HCT116 (cell line): ENCODE results near the gene CHD1. TPM values are rescaled to one million over a fixed set of nuclear protein-coding genes. Genes with fewer than 3 reads are reported as not detected.

Source experiments
- ATAC-seq: fragments of 200-7000 bp; cut with Tn5 transposase; 2 replicates; pipeline ENCODE4 v1.9.1; 2020; ENCODE audit warnings: mild to moderate bottlenecking, moderate library complexity
- BruUV-seq: library from RNA; stranded (reverse); fragments of 400-500 nt; replicated peaks from 2 replicates; lab custom pipeline; 2021; lab: Mats Ljungman, UMichigan
- CTCF ChIA-PET: fragments of 300-600 bp; sonication (Branson Sonifier 250); formaldehyde crosslinking; loops from one replicate; lab custom pipeline; 2021; ENCODE audit warnings: antibody characterized with exemption; lab: Charles Lee
- POLR2A ChIA-PET: fragments of 300-600, 350-600 bp; sonication (Branson Sonifier 250); formaldehyde crosslinking; loops from one replicate; lab custom pipeline; 2021; ENCODE audit warnings: antibody characterized with exemption; lab: Charles Lee
- RAD21 ChIA-PET, 2 experiments: fragments of 300-600 bp; sonication (Branson Sonifier 250); formaldehyde crosslinking; loops; one replicate each; lab custom pipeline; 2023; ENCODE audit warnings: low total read pairs in 2 of 2; ENCODE audit not compliant: uncharacterized antibody in 2 of 2, unreplicated experiment in 2 of 2, low non-redundant PET in 1 of 2; lab: Charles Lee
- DNase-seq: peaks from one replicate; pipeline ENCODE4 v3.0.0-alpha.2; 2010; ENCODE audit warnings: low read depth, low spot score
- H2AFZ ChIP-seq: fragments of 200-600 bp; shearing (Covaris generic), sonication (generic); 2 replicates; pipeline ENCODE4 v1.6.1; 2017; ENCODE audit warnings: low read depth, mixed run types, mixed read lengths, antibody characterized with exemption, low read length; ENCODE audit not compliant: poor library complexity, severe bottlenecking
- H3K27ac ChIP-seq: 2 replicates; pipeline ENCODE4 v1.5.1; 2012; ENCODE audit warnings: low read depth, low read length
- H3K27me3 ChIP-seq: fragments of 200-600 bp; sonication (generic); 2 replicates; pipeline ENCODE4 v1.6.1; 2016; ENCODE audit warnings: mixed run types, low read length, mixed read lengths; ENCODE audit not compliant: insufficient read depth
- H3K36me3 ChIP-seq, 2 experiments: fragments of 200-500 bp in 1 of 2; fragments of 200-600 bp in 1 of 2; sonication (Bioruptor generic) in 1 of 2; sonication (generic) in 1 of 2; 2 replicates each; pipeline versions ENCODE4 v1.5.1 to v1.6.1; 2014 to 2016; ENCODE audit warnings: low read length in 2 of 2, inconsistent platforms in 1 of 2, mixed read lengths in 1 of 2, mixed run types in 1 of 2; ENCODE audit not compliant: insufficient read depth in 2 of 2, control insufficient read depth in 1 of 2
- H3K4me1 ChIP-seq, 2 experiments: fragments of 200-600 bp in 1 of 2; sonication (generic) in 1 of 2; 2 replicates each; pipeline versions ENCODE4 v1.5.1 to v1.6.1; 2012 to 2017; ENCODE audit warnings: low read length in 2 of 2, inconsistent platforms in 1 of 2, mild to moderate bottlenecking in 1 of 2, mixed read lengths in 1 of 2, mixed run types in 1 of 2, moderate library complexity in 1 of 2; ENCODE audit not compliant: insufficient read depth in 2 of 2, control insufficient read depth in 1 of 2
- H3K4me2 ChIP-seq: fragments of 200-600 bp; sonication (generic); 2 replicates; pipeline ENCODE4 v1.6.1; 2017; ENCODE audit warnings: mixed run types, low read length, mixed read lengths
- H3K4me3 ChIP-seq, 2 experiments: fragments of 200-600 bp in 1 of 2; sonication (generic) in 1 of 2; replicated peaks in 1 of 2; 2 replicates each; pipeline ENCODE4 v1.5.1; 2011 to 2016; ENCODE audit warnings: low read length in 2 of 2, control low read depth in 1 of 2, low read depth in 1 of 2, mild to moderate bottlenecking in 1 of 2, mixed read lengths in 1 of 2, mixed run types in 1 of 2
- H3K79me2 ChIP-seq: fragments of 200-600 bp; sonication (generic); 2 replicates; pipeline ENCODE4 v1.6.1; 2017; ENCODE audit warnings: mild to moderate bottlenecking, mixed run types, low read length, moderate library complexity, mixed read lengths; ENCODE audit not compliant: insufficient read depth
- H3K9ac ChIP-seq: fragments of 200-600 bp; sonication (generic); 2 replicates; pipeline ENCODE4 v1.6.1; 2016; ENCODE audit warnings: low read length, mixed read lengths
- H3K9me2 ChIP-seq: fragments of 200-600 bp; sonication (generic), shearing (Covaris generic); 2 replicates; pipeline ENCODE4 v1.6.1; 2017; ENCODE audit warnings: mixed run types, mild to moderate bottlenecking, moderate library complexity; ENCODE audit not compliant: insufficient read depth
- H3K9me3 ChIP-seq, 2 experiments: fragments of 200-500 bp in 1 of 2; fragments of 200-600 bp in 1 of 2; sonication (Bioruptor generic) in 1 of 2; sonication (generic) in 1 of 2; 2 replicates each; pipeline ENCODE4 v1.6.1; 2014 to 2017; ENCODE audit warnings: low read length in 2 of 2, mixed read lengths in 2 of 2, inconsistent platforms in 1 of 2, low read depth in 1 of 2, mild to moderate bottlenecking in 1 of 2, mixed run types in 1 of 2, moderate library complexity in 1 of 2; ENCODE audit not compliant: control insufficient read depth in 1 of 2, insufficient read depth in 1 of 2
- H4K20me1 ChIP-seq: fragments of 200-600 bp; sonication (generic), shearing (Covaris generic); 2 replicates; pipeline ENCODE4 v1.6.1; 2017; ENCODE audit warnings: mixed run types, mild to moderate bottlenecking, moderate library complexity; ENCODE audit not compliant: insufficient read depth
- CBX3 ChIP-seq: IDR thresholded peaks from 2 replicates; pipeline ENCODE4 v1.6.1; 2012; ENCODE audit warnings: low read depth
- CEBPB ChIP-seq: IDR thresholded peaks from 2 replicates; pipeline ENCODE4 v1.6.1; 2012; ENCODE audit warnings: low read depth
- EZH2phosphoT487 ChIP-seq: fragments of 200-600 bp; IDR thresholded peaks from 2 replicates; pipeline ENCODE4 v1.6.1; 2018; ENCODE audit warnings: antibody characterized with exemption, borderline replicate concordance
- JUND ChIP-seq: IDR thresholded peaks from 2 replicates; pipeline ENCODE4 v1.6.1; 2012
- POLR2A ChIP-seq: IDR thresholded peaks from 2 replicates; pipeline ENCODE4 v1.7.0; 2011; ENCODE audit warnings: borderline replicate concordance; ENCODE audit not compliant: insufficient read depth, insufficient read length; ENCODE audit errors: extremely low read depth
- POLR2AphosphoS5 ChIP-seq: IDR thresholded peaks from 2 replicates; pipeline ENCODE4 v1.6.1; 2011; ENCODE audit warnings: mild to moderate bottlenecking, low read depth, low read length, moderate library complexity
- RAD21 ChIP-seq: IDR thresholded peaks from 2 replicates; pipeline ENCODE4 v1.6.1; 2012; ENCODE audit warnings: low read depth, mild to moderate bottlenecking
- SIN3A ChIP-seq: IDR thresholded peaks from 2 replicates; pipeline ENCODE4 v1.6.1; 2012; ENCODE audit warnings: low read depth
- SRF ChIP-seq: IDR thresholded peaks from 2 replicates; pipeline ENCODE4 v1.6.1; 2012; ENCODE audit warnings: low read depth
- TCF7L2 ChIP-seq: IDR thresholded peaks from 2 replicates; pipeline ENCODE4 v1.7.0; 2011; ENCODE audit warnings: borderline replicate concordance, inconsistent platforms; ENCODE audit not compliant: insufficient read depth, insufficient read length; ENCODE audit errors: extremely low read depth
- ZNF274 ChIP-seq: fragments of 200-500 bp; sonication (Bioruptor generic); IDR thresholded peaks from 2 replicates; pipeline ENCODE4 v1.6.1; 2014; ENCODE audit warnings: mild to moderate bottlenecking, low read depth, low read length, inconsistent platforms
- intact Hi-C: fragments of 100-400 bp; cut with micrococcal nuclease; formaldehyde crosslinking; loops from 2 replicates; pipeline ENCODE4 v1.10.0; 2022
- total RNA-seq: library from RNA; stranded (reverse); gene quantifications from one replicate; pipeline ENCODE4 v1.2.1, GENCODE V29; 2021; ENCODE audit not compliant: unreplicated experiment
- TF ChIP-seq, protein P1 (sequence below), 3 experiments: fragments of 200-600 bp in 1 of 3; sonication (generic) in 1 of 3; IDR thresholded peaks in 2 of 3; conservative IDR thresholded peaks in 1 of 3; 2 replicates each; pipeline ENCODE4 v1.5.1; 2012 to 2017; ENCODE audit warnings: low read depth in 2 of 3, low read length in 2 of 3, antibody characterized with exemption in 1 of 3, borderline replicate concordance in 1 of 3, control low read depth in 1 of 3, mild to moderate bottlenecking in 1 of 3, mixed read lengths in 1 of 3, mixed run types in 1 of 3, moderate library complexity in 1 of 3; ENCODE audit not compliant: insufficient read depth in 1 of 3
- TF ChIP-seq, protein P2 (sequence below): IDR thresholded peaks from 2 replicates; pipeline ENCODE4 v1.6.1; 2012; ENCODE audit warnings: low read depth
- TF ChIP-seq, protein P3 (sequence below): IDR thresholded peaks from 2 replicates; pipeline ENCODE4 v1.6.1; 2012
- TF ChIP-seq, protein P4 (sequence below): IDR thresholded peaks from 2 replicates; pipeline ENCODE4 v1.6.1; 2011; ENCODE audit warnings: mild to moderate bottlenecking, low read length, moderate library complexity; ENCODE audit not compliant: insufficient replicate concordance; ENCODE audit errors: extremely low read depth
- TF ChIP-seq, protein P5 (sequence below): IDR thresholded peaks from 2 replicates; pipeline ENCODE4 v1.6.1; 2012

CHD1 gene
- total RNA-seq, 1 experiment from 2014 or later: 43.9 TPM

DNA sequence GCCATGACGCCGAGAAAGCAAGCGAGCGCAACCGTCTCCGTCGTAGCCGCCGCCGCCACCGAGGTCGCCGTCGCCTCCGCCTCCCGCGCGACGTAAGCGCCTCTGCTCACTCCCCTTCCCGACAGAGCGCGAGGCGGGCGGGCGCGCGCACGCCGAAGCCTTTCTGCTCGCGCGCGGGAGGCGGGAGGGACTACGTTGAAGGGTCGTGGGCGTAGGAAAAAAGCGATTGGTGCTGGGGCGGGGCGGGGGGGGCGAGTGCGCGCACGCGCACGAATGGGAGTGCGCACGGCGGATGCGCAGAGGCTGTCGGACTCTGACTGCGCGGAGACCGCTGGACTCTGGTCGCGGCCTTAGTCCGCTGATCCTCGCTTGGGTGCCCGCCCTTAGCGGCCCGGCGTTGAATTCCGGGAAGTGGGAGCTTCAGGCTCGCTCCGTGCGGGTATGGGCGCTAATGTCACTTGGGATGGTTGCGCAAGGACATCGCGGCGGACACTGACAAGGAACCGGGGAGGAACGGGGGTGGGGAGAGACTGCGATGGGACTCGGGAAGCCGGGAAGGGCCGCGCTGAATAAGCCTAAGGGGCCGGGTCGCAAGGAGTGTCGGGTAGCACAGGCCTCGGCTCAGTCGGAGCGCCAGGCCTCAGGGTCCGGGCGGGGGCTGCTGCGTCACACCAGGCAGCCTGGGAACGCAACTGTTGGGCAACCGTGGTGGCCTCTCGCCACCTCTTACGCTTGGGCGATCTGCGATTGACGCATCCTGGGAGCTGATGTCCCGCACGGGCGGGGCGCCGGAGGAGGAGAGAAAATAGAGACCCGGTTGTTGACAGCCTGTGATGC lies at the start of gene CHD1 (continued):
- TF ChIP-seq, protein P1, sequence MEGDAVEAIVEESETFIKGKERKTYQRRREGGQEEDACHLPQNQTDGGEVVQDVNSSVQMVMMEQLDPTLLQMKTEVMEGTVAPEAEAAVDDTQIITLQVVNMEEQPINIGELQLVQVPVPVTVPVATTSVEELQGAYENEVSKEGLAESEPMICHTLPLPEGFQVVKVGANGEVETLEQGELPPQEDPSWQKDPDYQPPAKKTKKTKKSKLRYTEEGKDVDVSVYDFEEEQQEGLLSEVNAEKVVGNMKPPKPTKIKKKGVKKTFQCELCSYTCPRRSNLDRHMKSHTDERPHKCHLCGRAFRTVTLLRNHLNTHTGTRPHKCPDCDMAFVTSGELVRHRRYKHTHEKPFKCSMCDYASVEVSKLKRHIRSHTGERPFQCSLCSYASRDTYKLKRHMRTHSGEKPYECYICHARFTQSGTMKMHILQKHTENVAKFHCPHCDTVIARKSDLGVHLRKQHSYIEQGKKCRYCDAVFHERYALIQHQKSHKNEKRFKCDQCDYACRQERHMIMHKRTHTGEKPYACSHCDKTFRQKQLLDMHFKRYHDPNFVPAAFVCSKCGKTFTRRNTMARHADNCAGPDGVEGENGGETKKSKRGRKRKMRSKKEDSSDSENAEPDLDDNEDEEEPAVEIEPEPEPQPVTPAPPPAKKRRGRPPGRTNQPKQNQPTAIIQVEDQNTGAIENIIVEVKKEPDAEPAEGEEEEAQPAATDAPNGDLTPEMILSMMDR (IDR thresholded peaks at IDR 0.05 in 2 of 3, conservative IDR thresholded peaks at IDR 0.05 in 1 of 3; ENCODE audit: borderline replicate concordance in 1 of 3, insufficient read depth in 1 of 3, low read depth in 2 of 3, low read length in 2 of 3): no peak
- TF ChIP-seq CEBPB (peak; percentile 89), POLR2AphosphoS5 (peak; percentile 77)
- TF ChIP-seq, all 23 proteins: peak for 11

DNA sequence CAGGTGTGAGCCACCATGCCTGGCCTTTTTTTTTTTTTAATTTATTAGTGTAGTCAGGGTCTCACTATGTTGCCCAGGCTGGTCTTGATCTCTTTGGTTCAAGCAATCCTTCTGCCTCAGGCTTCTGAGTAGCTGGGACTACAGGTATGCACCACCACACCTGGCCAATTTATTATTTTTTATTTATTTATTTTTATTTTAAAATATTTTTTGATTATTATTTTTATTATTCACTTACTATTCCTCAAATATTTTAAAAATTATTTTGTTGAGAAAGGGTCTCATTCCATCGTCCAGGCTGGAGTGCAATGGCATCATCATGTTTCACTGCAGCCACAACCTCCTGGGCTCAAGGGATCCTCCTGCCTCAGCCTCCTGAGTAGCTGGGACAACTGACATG lies 49.7 kb upstream of the CHD1 start:
- Histone ChIP-seq H3K36me3 (no peaks in the 10 kb centered on the region), H3K9ac (no peak overlapping the region), H2AFZ (no peak overlapping the region), H3K4me2 (no peak overlapping the region), H3K9me3 (no peaks in the 10 kb centered on the region), H3K79me2 (no peaks in the 10 kb centered on the region), H3K27me3 (no peaks in the 10 kb centered on the region), H3K4me3 (no peak overlapping the region), H4K20me1 (no peaks in the 10 kb centered on the region), H3K4me1 (no peaks in the 10 kb centered on the region), H3K9me2 (no peaks in the 10 kb centered on the region), H3K27ac (no peak overlapping the region)
- TF ChIP-seq JUND: no peak
- TF ChIP-seq CEBPB: no peak
- no peak for TF ChIP-seq TCF7L2
- TF ChIP-seq EZH2phosphoT487: no peak
- no peak for TF ChIP-seq POLR2AphosphoS5
- no peak for TF ChIP-seq CBX3
- TF ChIP-seq SRF: no peak
- TF ChIP-seq, protein P2, sequence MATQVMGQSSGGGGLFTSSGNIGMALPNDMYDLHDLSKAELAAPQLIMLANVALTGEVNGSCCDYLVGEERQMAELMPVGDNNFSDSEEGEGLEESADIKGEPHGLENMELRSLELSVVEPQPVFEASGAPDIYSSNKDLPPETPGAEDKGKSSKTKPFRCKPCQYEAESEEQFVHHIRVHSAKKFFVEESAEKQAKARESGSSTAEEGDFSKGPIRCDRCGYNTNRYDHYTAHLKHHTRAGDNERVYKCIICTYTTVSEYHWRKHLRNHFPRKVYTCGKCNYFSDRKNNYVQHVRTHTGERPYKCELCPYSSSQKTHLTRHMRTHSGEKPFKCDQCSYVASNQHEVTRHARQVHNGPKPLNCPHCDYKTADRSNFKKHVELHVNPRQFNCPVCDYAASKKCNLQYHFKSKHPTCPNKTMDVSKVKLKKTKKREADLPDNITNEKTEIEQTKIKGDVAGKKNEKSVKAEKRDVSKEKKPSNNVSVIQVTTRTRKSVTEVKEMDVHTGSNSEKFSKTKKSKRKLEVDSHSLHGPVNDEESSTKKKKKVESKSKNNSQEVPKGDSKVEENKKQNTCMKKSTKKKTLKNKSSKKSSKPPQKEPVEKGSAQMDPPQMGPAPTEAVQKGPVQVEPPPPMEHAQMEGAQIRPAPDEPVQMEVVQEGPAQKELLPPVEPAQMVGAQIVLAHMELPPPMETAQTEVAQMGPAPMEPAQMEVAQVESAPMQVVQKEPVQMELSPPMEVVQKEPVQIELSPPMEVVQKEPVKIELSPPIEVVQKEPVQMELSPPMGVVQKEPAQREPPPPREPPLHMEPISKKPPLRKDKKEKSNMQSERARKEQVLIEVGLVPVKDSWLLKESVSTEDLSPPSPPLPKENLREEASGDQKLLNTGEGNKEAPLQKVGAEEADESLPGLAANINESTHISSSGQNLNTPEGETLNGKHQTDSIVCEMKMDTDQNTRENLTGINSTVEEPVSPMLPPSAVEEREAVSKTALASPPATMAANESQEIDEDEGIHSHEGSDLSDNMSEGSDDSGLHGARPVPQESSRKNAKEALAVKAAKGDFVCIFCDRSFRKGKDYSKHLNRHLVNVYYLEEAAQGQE: no peak
- TF ChIP-seq SIN3A: no peak
- TF ChIP-seq, protein P3, sequence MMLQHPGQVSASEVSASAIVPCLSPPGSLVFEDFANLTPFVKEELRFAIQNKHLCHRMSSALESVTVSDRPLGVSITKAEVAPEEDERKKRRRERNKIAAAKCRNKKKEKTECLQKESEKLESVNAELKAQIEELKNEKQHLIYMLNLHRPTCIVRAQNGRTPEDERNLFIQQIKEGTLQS: no peak
- TF ChIP-seq ZNF274: no peak
- TF ChIP-seq, protein P4, sequence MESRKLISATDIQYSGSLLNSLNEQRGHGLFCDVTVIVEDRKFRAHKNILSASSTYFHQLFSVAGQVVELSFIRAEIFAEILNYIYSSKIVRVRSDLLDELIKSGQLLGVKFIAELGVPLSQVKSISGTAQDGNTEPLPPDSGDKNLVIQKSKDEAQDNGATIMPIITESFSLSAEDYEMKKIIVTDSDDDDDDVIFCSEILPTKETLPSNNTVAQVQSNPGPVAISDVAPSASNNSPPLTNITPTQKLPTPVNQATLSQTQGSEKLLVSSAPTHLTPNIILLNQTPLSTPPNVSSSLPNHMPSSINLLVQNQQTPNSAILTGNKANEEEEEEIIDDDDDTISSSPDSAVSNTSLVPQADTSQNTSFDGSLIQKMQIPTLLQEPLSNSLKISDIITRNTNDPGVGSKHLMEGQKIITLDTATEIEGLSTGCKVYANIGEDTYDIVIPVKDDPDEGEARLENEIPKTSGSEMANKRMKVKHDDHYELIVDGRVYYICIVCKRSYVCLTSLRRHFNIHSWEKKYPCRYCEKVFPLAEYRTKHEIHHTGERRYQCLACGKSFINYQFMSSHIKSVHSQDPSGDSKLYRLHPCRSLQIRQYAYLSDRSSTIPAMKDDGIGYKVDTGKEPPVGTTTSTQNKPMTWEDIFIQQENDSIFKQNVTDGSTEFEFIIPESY: no peak
- no peak for TF ChIP-seq POLR2A
- TF ChIP-seq, protein P5, sequence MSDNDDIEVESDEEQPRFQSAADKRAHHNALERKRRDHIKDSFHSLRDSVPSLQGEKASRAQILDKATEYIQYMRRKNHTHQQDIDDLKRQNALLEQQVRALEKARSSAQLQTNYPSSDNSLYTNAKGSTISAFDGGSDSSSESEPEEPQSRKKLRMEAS: no peak
- TF ChIP-seq RAD21: no peak
- CTCF ChIA-PET: no interaction called here
- no peak for DNase-seq
- ATAC-seq: no peak
- POLR2A ChIA-PET: no interaction called here
- RAD21 ChIA-PET: no interaction called here
- intact Hi-C loops: no loop called here
- BruUV-seq: no TSS peak
